T-helper 9 cell (primary cell): ENCODE measurements around the gene SHISA6.

Experiments used
- DNase-seq: peaks from one replicate; pipeline ENCODE4 v3.0.0-alpha.2; 2020

The SHISA6 gene

DNA sequence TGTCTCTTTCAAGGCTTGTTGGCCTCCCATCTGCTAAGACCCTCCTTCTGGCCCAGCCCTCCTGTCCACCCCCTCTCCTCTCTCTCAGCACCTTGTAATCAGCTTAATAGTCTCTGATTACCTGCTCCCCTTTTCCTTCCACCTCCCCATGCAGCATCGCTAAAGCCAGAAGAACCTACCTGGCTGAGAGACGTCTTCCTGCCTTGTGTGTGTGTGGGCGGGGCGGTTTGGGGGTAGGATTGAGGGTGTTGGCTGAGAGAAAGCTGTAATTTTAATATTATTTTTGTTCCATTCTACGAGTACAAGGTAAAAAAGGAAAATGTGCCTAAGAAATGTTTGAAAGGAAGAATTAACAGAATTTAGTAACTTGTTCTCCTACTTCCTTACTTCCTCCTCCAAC, 360.6 kb downstream of the SHISA6 start:
- no peak for DNase-seq

DNA sequence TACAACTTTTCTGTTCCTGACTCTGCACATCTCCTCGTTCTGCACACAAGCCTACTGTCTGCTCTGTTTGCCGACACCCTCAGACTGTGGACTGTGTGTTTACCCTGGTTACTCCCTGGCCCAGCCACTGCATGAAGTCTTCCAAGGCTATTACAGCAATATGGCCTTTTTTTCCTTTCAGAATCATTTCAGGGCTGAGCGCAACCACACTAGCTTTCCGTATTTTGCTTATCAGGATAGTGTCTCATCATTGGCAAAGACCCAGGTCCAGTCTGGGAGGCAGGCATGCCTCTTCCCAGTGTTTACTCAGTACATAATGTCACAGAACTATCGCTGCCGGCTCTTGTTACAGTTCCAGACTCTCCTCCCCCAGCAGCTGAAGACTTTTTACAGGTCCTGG, 367.4 kb downstream of the SHISA6 start:
- DNase-seq, result no peak

DNA sequence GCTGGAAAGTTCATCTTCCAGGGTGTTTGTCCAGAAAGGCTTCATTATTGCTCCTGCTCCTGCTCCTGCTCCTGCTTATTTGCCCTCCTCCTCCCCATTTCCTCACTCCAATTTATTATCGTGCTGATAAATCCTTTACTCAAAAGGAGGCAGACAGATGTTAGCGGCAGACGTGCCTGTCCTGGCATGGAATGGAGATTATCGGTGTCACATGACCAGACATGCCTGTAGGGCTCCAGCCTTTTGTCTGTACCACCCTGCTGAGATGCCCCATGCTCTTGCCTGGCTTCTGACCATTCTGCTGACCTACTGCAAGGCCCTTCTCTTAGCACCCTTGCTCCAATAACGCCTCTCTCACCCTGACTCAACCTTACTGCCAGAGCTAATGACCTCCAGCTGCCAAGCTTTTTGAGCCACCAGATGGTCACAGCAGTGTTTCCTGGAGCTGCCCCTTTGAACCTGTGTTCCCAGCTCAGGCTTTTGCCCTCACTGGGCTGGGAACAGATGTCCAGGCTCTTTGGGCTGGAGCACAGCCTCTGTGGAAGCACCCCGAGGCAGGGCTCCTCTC, 370.1 kb downstream of the SHISA6 start:
- no peak for DNase-seq

DNA sequence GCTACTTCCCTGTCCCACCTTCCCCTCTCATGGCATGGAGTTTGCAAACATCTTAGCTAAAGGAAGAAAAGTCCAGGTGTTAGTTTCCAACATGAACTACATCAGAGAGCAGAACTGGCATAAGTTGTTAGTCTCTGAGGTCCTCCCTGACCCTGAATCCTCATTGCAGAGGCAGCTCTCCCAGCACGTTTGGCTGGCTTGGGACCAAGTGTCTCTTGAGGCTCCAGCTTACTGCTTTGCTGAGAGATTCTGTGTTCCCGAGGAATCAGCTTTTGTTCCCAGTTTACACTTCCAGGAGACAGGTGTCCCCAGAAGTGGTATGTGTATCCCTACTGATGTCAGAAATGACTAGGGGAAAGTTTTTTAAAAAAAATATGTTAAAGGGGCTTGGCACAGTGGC, 371.9 kb downstream of the SHISA6 start:
- DNase-seq, result no peak
